ENCODE measurements around the gene CACNA1C.

CACNA1C gene

GRCh38 chr12:2140858-2141519 is 88.2 kb downstream of the CACNA1C start:
- no peak for DNase-seq (ENCODE audit: low read depth)

DNA sequence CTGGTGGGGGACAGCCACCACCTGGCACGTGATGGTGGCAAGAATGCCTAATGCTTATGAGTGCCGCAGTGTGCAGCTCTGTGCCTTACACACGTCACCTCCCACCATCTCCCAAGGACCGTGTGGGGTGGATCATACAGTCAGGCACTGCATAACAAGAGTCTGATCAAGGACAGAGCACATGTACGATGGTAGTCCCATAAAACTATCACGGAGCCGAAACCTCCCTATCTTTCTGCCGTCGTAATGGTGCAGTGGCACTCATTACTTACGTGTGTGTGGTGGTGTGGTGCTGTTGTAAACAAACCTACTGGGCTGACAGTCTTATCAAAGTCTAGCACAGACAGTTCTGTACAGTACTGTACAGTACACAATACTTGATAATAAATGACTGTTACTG is 89.3 kb downstream of the CACNA1C start:
- no peak for DNase-seq (ENCODE audit: low read depth)

DNA sequence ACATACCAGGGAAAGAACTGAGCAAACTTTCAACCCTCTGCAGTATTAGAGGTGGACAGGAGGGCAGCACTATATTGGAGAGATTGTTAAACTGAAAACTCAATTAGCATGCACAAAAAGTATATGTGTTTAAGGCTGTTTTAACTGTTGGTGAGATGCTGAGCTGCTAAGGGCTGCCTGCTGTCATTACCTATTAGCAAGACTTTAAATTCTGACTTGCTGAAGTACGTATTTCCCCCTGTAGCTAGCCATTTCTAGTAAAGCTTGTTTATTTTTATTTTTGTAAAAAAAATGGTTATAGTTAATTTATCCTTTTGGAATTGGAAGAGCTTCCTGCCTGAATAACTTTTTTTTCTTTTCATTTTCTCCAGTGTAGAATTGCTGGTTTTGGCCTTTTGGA is 92.2 kb downstream of the CACNA1C start:
- no peak for DNase-seq (ENCODE audit: low read depth)

- no peak for DNase-seq (ENCODE audit: low read depth)
Observed at GRCh38 chr12:2145433-2145998, 92.7 kb downstream of the CACNA1C start.

GRCh38 chr12:2147335-2147734 is 94.5 kb downstream of the CACNA1C start:
- no peak for DNase-seq (ENCODE audit: low read depth)

- DNase-seq (ENCODE audit: low read depth): no peak
Observed at GRCh38 chr12:2149091-2149490, 96.3 kb downstream of the CACNA1C start.

DNA sequence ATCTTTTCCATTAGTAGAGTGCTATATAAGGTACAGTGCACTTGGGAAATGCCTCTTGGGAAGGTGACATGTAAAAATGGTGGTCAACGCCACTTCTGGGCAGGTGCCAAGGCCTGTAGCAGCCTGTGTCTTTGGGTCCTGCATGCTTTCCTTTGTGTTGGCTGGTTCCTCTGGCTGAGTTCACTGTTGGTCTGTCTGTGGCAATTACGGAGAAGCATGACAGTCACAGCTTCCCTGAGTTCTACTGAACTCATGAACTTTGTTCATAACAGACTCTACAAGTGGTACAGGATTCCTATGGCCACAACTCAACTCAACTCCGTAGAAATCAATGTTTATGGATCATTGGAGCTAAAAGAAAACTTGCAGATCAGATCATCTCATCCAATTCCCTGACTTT is 98.0 kb downstream of the CACNA1C start:
- no peak for DNase-seq (ENCODE audit: low read depth)

- no peak for DNase-seq (ENCODE audit: low read depth)
Observed at GRCh38 chr12:2151391-2151790, 98.6 kb downstream of the CACNA1C start.

DNA sequence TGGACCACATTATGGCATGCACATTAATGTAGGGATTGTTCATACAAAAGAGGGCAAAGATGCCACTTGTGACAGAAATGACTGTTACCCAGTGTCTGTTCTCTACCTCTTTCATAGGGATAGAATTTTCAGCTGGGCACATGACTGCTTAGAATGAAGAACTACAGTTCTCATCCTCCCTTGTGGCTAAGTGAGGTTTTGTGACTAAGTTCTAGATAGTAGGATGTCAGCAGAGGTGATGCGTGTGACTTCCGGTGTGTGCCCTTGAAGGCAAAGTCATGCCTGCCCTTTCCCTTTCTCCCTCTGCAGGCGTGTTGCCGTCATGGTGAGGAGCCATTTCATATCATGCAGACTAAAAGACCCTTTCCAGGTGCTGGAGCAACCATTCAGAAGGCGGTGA is 99.3 kb downstream of the CACNA1C start:
- DNase-seq (ENCODE audit: low read depth): no peak

- DNase-seq (ENCODE audit: low read depth): no peak
Observed at GRCh38 chr12:2154050-2154449, 101.3 kb downstream of the CACNA1C start.

DNA sequence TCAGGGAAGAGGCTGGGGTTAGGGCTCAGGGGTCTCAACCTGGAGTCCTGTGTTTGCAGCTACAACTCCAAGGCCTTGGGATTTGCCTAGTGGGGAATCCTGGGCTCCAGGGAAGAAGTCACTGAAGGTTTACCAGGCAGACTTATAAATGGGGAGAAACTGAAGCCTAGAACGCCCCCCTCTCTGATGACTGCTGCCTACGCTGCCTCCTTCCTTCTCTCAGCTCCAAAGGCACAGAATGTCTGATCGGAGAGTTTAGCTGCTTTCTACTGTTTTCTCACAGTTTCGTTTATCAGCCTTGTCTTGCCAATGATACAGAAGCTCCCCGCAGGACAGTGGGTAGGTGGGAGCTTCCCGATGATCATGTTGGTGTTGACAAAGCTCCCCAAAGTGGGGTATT is 101.7 kb downstream of the CACNA1C start:
- no peak for DNase-seq (ENCODE audit: low read depth)

DNA sequence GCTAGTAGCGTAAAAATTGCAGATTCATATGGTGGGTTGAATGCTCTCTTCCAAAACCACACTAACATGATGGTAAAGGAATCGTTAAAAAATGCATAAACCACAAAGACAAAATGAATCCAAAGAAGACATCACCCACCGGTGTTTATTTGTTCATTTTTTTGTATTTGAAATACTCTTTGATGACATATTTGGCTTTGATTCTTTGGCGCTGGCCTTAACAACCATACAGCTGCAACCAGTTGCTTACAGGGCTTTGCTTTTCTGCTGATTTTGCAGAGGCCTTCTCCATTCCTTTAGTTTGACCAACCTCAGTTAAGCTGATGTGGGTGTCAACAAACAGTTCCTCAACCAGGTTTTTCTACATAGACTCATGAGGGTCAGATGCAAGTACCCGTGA is 103.5 kb downstream of the CACNA1C start:
- no peak for DNase-seq (ENCODE audit: low read depth)

- no peak for DNase-seq (ENCODE audit: low read depth)
Observed at GRCh38 chr12:2160043-2160442, 107.3 kb downstream of the CACNA1C start.

DNA sequence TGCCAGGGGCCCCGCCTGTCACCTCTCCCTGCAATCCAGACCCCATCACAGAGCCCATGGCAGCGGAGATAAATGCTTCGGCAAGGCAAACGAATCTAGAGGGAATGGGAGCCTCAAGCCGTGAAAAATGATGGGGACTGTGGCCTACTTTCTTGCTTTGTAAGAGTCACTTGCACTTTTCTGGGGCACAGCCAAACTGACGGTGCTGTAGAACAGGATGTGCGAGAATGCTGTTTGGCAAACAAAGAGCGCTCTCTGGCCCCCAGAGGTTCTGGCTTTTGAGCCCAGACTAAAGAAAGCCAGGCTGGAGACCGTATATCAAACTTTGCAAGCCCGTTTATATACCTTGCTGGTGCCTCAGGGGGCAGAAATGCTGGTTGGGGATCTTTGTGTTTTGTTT is 108.7 kb downstream of the CACNA1C start:
- DNase-seq (ENCODE audit: low read depth): no peak

- no peak for DNase-seq (ENCODE audit: low read depth)
Observed at GRCh38 chr12:2163177-2163941, 110.6 kb downstream of the CACNA1C start.

GRCh38 chr12:2165021-2165420 is 112.2 kb downstream of the CACNA1C start:
- no peak for DNase-seq (ENCODE audit: low read depth)

GRCh38 chr12:2165927-2166326 is 113.1 kb downstream of the CACNA1C start:
- DNase-seq (ENCODE audit: low read depth): no peak

GRCh38 chr12:2166696-2167095 is 113.9 kb downstream of the CACNA1C start:
- DNase-seq (ENCODE audit: low read depth): no peak

GRCh38 chr12:2167231-2167630 is 114.4 kb downstream of the CACNA1C start:
- no peak for DNase-seq (ENCODE audit: low read depth)

DNA sequence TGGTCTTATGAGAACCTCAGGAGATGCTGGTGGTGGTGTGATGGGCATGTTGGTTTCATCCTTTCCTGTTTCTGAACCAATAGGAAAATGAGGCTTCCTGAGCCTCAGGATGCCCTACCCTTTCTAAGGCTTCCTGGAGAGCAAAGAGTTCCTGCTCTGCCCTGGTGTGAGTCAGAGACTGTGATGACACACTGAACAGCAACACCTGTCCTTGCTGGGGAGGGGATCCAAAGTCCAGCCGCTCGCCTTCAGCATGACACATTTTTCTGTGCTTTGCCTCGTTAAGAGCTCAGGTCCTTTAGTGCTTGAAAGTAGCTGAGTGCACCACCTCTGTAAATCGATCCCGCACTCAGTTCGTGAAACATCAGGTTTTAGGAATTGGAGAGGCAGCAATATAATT is 116.0 kb downstream of the CACNA1C start:
- DNase-seq (ENCODE audit: low read depth): no peak

DNA sequence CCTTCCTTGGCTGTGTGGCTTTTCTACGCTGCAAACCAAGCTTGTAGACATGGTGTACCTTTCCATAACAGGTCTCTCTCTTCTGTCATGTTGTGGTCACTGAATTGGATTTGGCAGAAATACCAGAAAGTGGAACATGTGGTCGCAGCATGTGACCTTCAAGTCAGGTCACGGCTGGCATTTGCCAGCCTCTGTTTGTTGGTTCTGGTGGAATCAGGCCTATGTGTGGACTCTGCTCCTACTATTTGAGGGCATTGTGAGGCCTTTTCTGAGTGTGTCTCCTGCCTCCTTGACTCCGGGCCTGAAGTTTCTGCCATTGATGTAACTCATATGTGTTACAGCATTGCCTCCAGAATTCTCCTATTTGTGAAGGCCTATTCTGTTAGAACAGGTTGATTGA is 116.7 kb downstream of the CACNA1C start:
- DNase-seq (ENCODE audit: low read depth): no peak

- DNase-seq (ENCODE audit: low read depth): no peak
Observed at GRCh38 chr12:2169940-2170339, 117.2 kb downstream of the CACNA1C start.

DNA sequence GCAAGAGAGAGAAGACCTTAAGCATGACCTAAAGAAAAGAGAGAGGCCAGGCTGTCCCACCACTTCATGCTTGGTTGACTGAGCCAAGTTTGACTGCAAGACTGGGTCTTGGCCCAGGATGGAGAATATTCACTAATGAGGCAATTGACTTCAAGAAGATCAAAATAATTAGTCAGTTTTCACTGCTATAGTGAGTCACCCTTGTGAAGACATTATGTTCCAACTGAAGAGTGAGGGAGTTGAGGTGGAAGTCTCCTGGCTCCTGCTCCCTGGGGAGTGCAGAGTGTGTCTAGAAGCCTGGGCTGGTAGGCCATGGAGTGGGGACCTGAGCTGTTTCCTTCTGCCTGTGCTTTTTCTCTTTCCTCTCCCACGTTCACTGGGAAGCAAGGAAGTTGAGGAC is 117.6 kb downstream of the CACNA1C start:
- DNase-seq (ENCODE audit: low read depth): no peak
